GM12878 (cell line): ENCODE results near the gene ZNF860. TPM values are rescaled to one million over a fixed set of nuclear protein-coding genes. Genes with fewer than 3 reads are reported as not detected.

Source experiments
- ATAC-seq: fragments of 200-7000 bp; cut with Tn5 transposase; 3 replicates; pipeline ENCODE4 v1.9.1; 2020; ENCODE audit warnings: mild to moderate bottlenecking, moderate library complexity
- BruUV-seq: library from RNA; stranded (reverse); fragments of 400-500 nt; replicated peaks from 2 replicates; lab custom pipeline; 2021; lab: Mats Ljungman, UMichigan
- CTCF ChIA-PET: fragments of 300-600 bp; sonication (Branson Sonifier 250); formaldehyde crosslinking; extraction: SDS; loops from one replicate; lab custom pipeline; 2021; ENCODE audit warnings: inconsistent platforms; lab: Yijun Ruan, JAX
- POLR2A ChIA-PET: fragments of 350-600 bp; formaldehyde crosslinking; extraction: SDS; loops from one replicate; lab custom pipeline; 2021; ENCODE audit warnings: inconsistent platforms; lab: Charles Lee
- RAD21 ChIA-PET: fragments of 300-600 bp; sonication (Branson Sonifier 250); formaldehyde crosslinking; loops from one replicate; lab custom pipeline; 2023; ENCODE audit warnings: antibody characterized with exemption; ENCODE audit not compliant: unreplicated experiment; lab: Charles Lee
- SMC1A ChIA-PET: fragments of 300-600 bp; sonication (Branson Sonifier 250); formaldehyde crosslinking; loops from one replicate; lab custom pipeline; 2023; ENCODE audit not compliant: unreplicated experiment, uncharacterized antibody; lab: Charles Lee
- DNase-seq: peaks from one replicate; pipeline ENCODE4 v3.0.0-alpha.2; 2011; ENCODE audit warnings: low read depth, low spot score
- FAIRE-seq: peaks from 3 replicates; lab custom pipeline; 2011; peaks lifted over from hg19 to GRCh38; lab: Jason Lieb, UNC
- H2AFZ ChIP-seq: 2 replicates; pipeline ENCODE4 v1.6.0; 2011; ENCODE audit warnings: low read depth, low read length, control low read depth; ENCODE audit not compliant: control insufficient read depth
- H3K27ac ChIP-seq: 2 replicates; pipeline ENCODE4 v1.5.1; 2011; ENCODE audit warnings: control low read depth; ENCODE audit not compliant: control insufficient read depth, insufficient read depth
- H3K27me3 ChIP-seq, 2 experiments: replicated peaks in 1 of 2; 2 replicates each; pipeline versions ENCODE4 v1.6.0 to v1.6.1; 2011; ENCODE audit warnings: low read length in 1 of 2; ENCODE audit not compliant: control insufficient read depth in 2 of 2, insufficient read depth in 2 of 2
- H3K36me3 ChIP-seq, 2 experiments: 2 replicates each; pipeline ENCODE4 v1.5.1; 2011; ENCODE audit warnings: low read length in 1 of 2; ENCODE audit not compliant: control insufficient read depth in 2 of 2, insufficient read depth in 2 of 2
- H3K4me1 ChIP-seq: 2 replicates; pipeline ENCODE4 v1.6.1; 2011; ENCODE audit warnings: mild to moderate bottlenecking, low read length, moderate library complexity, mixed read lengths; ENCODE audit not compliant: control insufficient read depth, insufficient read depth
- H3K4me2 ChIP-seq: 2 replicates; pipeline ENCODE4 v1.6.0; 2011; ENCODE audit warnings: control low read depth; ENCODE audit not compliant: control insufficient read depth, insufficient read depth
- H3K4me3 ChIP-seq: fragments of 200-600 bp; sonication (generic); 2 replicates; pipeline ENCODE4 v1.5.1; 2016
- H3K79me2 ChIP-seq: 2 replicates; pipeline ENCODE4 v1.6.0; 2011; ENCODE audit warnings: low read length; ENCODE audit not compliant: control insufficient read depth, insufficient read depth
- H3K9ac ChIP-seq: 2 replicates; pipeline ENCODE4 v1.8.0; 2011; ENCODE audit warnings: low read length, control low read depth, mixed read lengths; ENCODE audit not compliant: control insufficient read depth, insufficient read depth
- H3K9me3 ChIP-seq: replicated peaks from 3 replicates; pipeline ENCODE4 v1.5.1; 2011; ENCODE audit warnings: mild to moderate bottlenecking, low read length; ENCODE audit not compliant: control insufficient read depth, insufficient read depth
- H4K20me1 ChIP-seq: 2 replicates; pipeline ENCODE4 v1.6.0; 2011; ENCODE audit not compliant: control insufficient read depth, insufficient read depth
- BCLAF1 ChIP-seq: fragments of 450-650 bp; IDR thresholded peaks from 2 replicates; pipeline ENCODE4 v1.6.1; 2017; ENCODE audit warnings: antibody characterized with exemption, mild to moderate bottlenecking, moderate library complexity
- CBFB ChIP-seq: IDR thresholded peaks from 2 replicates; pipeline ENCODE4 v1.6.1; 2016; ENCODE audit warnings: antibody characterized with exemption, low read depth
- CHD2 ChIP-seq: IDR thresholded peaks from 2 replicates; pipeline ENCODE4 v1.6.1; 2011; ENCODE audit warnings: low read depth, low read length, improper control_type of control experiment, borderline replicate concordance
- FOS ChIP-seq: IDR thresholded peaks from 3 replicates; pipeline ENCODE4 v1.6.1; 2011; ENCODE audit warnings: borderline replicate concordance; ENCODE audit not compliant: insufficient read length; ENCODE audit errors: extremely low read depth
- HDAC2 ChIP-seq: fragments of 200-600 bp; sonication (generic); IDR thresholded peaks from 2 replicates; pipeline ENCODE4 v1.6.1; 2017
- IRF3 ChIP-seq: fragments of 450-650 bp; IDR thresholded peaks from 2 replicates; pipeline ENCODE4 v1.6.1; 2014; ENCODE audit warnings: mild to moderate bottlenecking
- IRF4 ChIP-seq: IDR thresholded peaks from 2 replicates; pipeline ENCODE4 v1.6.1; 2011; ENCODE audit warnings: low read depth, low read length
- IRF5 ChIP-seq: fragments of 450-650 bp; IDR thresholded peaks from 2 replicates; pipeline ENCODE4 v1.6.1; 2017; ENCODE audit warnings: borderline replicate concordance
- LARP7 ChIP-seq: fragments of 450-650 bp; IDR thresholded peaks from 2 replicates; pipeline ENCODE4 v1.6.1; 2017; ENCODE audit warnings: mild to moderate bottlenecking
- NFIC ChIP-seq: IDR thresholded peaks from 2 replicates; pipeline ENCODE4 v1.6.1; 2012; ENCODE audit warnings: low read depth, mild to moderate bottlenecking, inconsistent platforms, low read length, moderate library complexity
- POLR2A ChIP-seq: IDR thresholded peaks from 2 replicates; pipeline ENCODE4 v1.6.1; 2011; ENCODE audit warnings: low read depth, mild to moderate bottlenecking, low read length
- POLR2AphosphoS2 ChIP-seq: IDR thresholded peaks from 2 replicates; pipeline ENCODE4 v1.6.1; 2011; ENCODE audit warnings: low read depth, mild to moderate bottlenecking, low read length, improper control_type of control experiment, moderate library complexity
- PRDM15 ChIP-seq: fragments of 450-650 bp; formaldehyde crosslinking; IDR thresholded peaks from 2 replicates; pipeline ENCODE4 v1.4.0; 2020; ENCODE audit warnings: mild to moderate bottlenecking, moderate library complexity
- SIN3A ChIP-seq: IDR thresholded peaks from 2 replicates; pipeline ENCODE4 v1.6.1; 2012; ENCODE audit warnings: low read depth, low read length, improper control_type of control experiment
- SMAD5 ChIP-seq: IDR thresholded peaks from 2 replicates; pipeline ENCODE4 v1.6.1; 2016; ENCODE audit warnings: antibody characterized with exemption, low read depth
- ZBED1 ChIP-seq: IDR thresholded peaks from 2 replicates; pipeline ENCODE4 v1.6.1; 2016; ENCODE audit warnings: borderline replicate concordance
- ZNF24 ChIP-seq: fragments of 450-650 bp; IDR thresholded peaks from 2 replicates; pipeline ENCODE4 v1.6.1; 2017; ENCODE audit warnings: antibody characterized with exemption, mild to moderate bottlenecking
- ZNF274 ChIP-seq: IDR thresholded peaks from one replicate; pipeline ENCODE4 v1.8.0; 2011; ENCODE audit not compliant: insufficient read length, insufficient read depth
- WGBS: methylation state at CpG from one replicate; pipeline ENCODE4 v1.1.6; 2016; ENCODE audit warnings: low lambda C conversion rate; ENCODE audit not compliant: insufficient replicate concordance, insufficient coverage; ENCODE audit errors: missing lambda C conversion rate; 5-methylcytosine and 5-hydroxymethylcytosine counted together
- in situ Hi-C: fragments of 300-500 bp; cut with MboI; formaldehyde crosslinking; loops from 9 replicates; pipeline ENCODE4 v1.14.3; 2018; ENCODE audit warnings: mixed read lengths
- intact Hi-C: fragments of 100-400 bp; cut with micrococcal nuclease; formaldehyde crosslinking; loops from one replicate; pipeline ENCODE4 v1.14.2; 2022; ENCODE audit not compliant: unreplicated experiment
- polyA plus RNA-seq, 11 experiments: library from polyadenylated mRNA; depleted of rRNA in 4 of 11; unstranded in 6 of 11; stranded (reverse) in 5 of 11; fragments of >200 nt; fragmentation: Nextera tagmentation in 4 of 11; fragmentation: Illumina TruSeq in 1 of 11; extraction: Ambion mirVana in 4 of 11; extraction: Trizol in 1 of 11; gene quantifications; 1 replicate in 1 of 11; 2 replicates in 10 of 11; pipeline versions ENCODE4 v1.2.1 to v1.2.3, GENCODE V29; 2011 to 2016; ENCODE audit warnings: inconsistent platforms in 2 of 11, missing spikeins in 2 of 11, low read depth in 1 of 11
- total RNA-seq, 4 experiments: library from RNA; depleted of rRNA in 3 of 4; stranded (reverse); fragments of >200 nt in 3 of 4; fragmentation: Illumina TruSeq in 1 of 4; extraction: Trizol in 1 of 4; gene quantifications; 2 replicates each; pipeline versions ENCODE4 v1.2.1 to v1.2.3, GENCODE V29; 2013 to 2021

Gene ZNF860
- total and polyA plus RNA-seq, 10 of the 15 experiments (the other 5 are each of a cell fraction or from before 2014, with no cell fraction given) = not detected

GRCh38 chr3:32017286-32017685, 35.7 kb downstream of the ZNF860 start:
- no peaks in the 10 kb centered on the region for H3K79me2 ChIP-seq
- POLR2A ChIA-PET = no interaction called here
- no peak overlapping the region for H3K9ac ChIP-seq
- H4K20me1 ChIP-seq = no peaks in the 10 kb centered on the region
- no peak overlapping the region for H3K4me2 ChIP-seq
- no TSS peak for BruUV-seq
- H3K27ac ChIP-seq = no peak overlapping the region
- SMC1A ChIA-PET = interaction anchor here (0.6 to 4.1 kb wide), 2 partner anchors 128 to 177 kb away, joined by 3 to 22 read pairs; no protein-coding TSS in a partner anchor
- H3K4me1 ChIP-seq = no peaks in the 10 kb centered on the region
- TF ChIP-seq SMAD5 (no peak), IRF3 (no peak), ZBED1 (no peak), IRF5 (no peak), LARP7 (no peak), ZNF24 (no peak), POLR2A (no peak), ZNF274 (no peak), IRF4 (no peak), CBFB (no peak), NFIC (no peak), SIN3A (no peak), CHD2 (no peak), BCLAF1 (no peak), POLR2AphosphoS2 (no peak), FOS (no peak), HDAC2 (no peak), PRDM15 (CRISPR knock-in tag) (no peak)
- WGBS = 61% methylated on average over 3 of the region's 3 CpGs
- H2AFZ ChIP-seq = no peak overlapping the region
- no peak overlapping the region for H3K4me3 ChIP-seq
- no peak for ATAC-seq
- RAD21 ChIA-PET = no interaction called here
- DNase-seq = no peak
- intact Hi-C loops = no loop called here
- in situ Hi-C loops = no loop called here
- CTCF ChIA-PET = interaction anchor here (1.4 to 5.0 kb wide), 3 partner anchors 91 to 158 kb away, joined by 3 to 50 read pairs (median 3); no protein-coding TSS in a partner anchor
- no peaks in the 10 kb centered on the region for H3K9me3 ChIP-seq
- H3K36me3 ChIP-seq = no peaks in the 10 kb centered on the region
- no peak for FAIRE-seq
- no peaks in the 10 kb centered on the region for H3K27me3 ChIP-seq
